Measurements from ENCODE around the gene GRID1. TPM values are rescaled to one million over a fixed set of nuclear protein-coding genes. Genes with fewer than 3 reads are reported as not detected.
A peak's percentile ranks its signal among the peaks of the same experiment; 100 is the strongest.

Gene GRID1
- total RNA-seq, 2 donors from 2014 or later = 0.31 to 1.0 TPM

DNA sequence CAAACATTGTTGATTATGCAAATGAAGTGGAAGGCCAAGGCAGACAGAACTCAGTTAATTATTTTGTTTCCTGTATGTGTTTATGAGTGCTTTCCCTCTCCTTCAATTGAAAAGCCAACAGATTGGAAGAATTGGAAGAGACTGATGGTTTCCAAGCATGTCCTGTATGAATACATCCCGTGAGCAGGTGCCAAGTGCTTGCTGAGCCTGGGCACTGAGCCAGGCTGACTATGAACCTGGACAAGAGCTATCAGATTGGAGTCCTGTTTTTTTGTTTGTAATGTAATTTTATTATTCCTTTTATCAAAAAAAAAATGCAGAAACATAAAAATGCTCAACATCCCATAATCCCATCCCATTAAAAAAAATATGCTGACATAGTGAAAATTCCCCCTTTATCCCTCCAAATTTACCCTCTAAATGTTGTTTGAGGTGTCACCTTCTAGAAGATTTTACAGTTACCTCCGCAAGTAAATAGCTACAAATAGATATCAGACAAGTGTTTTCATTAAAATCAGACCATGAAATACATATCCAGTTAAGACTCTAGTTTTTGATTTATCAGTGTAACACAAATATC lies 449.5 kb downstream of the GRID1 start:
- ATAC-seq (no peak), DNase-seq (peak in 1 of 2 donors; percentile 16)
- intact Hi-C loops (cut with DNase I, micrococcal nuclease) = no loop called here

DNA sequence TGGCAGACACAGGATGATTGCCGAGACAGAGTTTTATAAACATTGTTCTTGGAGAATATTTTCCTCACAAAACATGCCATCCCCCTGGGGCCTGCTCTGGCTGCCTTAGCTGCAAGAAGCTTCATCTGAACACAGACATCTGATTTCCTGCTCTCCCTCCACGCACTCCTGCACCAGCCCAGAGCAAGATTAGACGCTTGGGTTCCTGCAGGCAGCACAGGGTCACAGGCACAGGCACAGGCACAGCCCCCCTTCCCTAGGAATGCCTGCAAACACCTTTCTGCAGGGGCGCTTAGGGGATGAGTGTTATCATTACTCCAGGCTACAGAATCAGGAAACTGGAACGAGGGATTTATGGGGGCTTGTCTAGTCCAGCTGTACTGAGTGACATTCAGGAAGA lies 450.3 kb downstream of the GRID1 start:
- intact Hi-C loops (cut with DNase I, micrococcal nuclease) = no loop called here
- DNase-seq = no peak

DNA sequence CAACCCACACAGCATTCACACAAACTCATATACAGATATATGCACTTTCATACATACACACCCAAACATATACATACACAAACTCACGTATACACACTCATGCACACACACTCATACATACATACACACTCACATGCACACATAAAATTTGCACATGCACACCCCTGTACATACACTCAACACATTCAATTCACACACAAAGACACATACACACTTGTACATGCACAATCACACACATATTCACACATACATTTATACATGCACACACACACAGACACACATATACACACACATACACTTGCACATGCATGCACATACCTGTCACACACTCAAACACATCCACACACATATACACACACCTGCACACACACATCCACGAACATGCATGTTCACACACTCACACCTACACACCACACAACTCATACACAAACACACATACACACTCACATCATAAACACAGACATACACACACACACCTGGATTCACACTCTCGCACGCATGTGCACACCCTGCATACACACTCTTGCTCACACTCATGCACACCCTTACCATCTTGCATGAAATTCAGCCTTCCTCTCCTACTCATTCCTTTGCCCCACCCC lies 451.2 kb downstream of the GRID1 start:
- DNase-seq (no peak), ATAC-seq (no peak)
- intact Hi-C loops (cut with DNase I, micrococcal nuclease) = no loop called here

More for the DNA sequence above, 450.3 kb downstream of the GRID1 start:
- no peak for ATAC-seq

DNA sequence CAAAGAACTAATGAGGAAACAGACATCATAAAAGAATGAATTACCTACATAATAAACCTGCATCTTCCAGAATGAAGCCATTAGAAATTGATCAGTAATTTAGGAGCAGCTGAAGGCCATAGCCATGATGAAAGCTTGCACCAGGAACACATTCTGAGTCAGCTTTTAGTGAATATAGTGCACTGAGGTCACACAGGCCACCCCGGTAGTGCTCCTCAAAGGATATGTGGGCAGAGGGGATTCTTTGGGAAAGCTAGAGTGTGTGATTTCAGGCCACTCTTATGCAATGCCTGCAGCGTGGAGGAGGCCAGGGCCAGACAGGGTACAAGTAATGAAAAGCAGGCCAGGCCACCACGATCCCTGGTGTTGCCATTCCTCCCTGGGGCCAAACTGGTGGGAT lies 451.9 kb downstream of the GRID1 start:
- DNase-seq (no peak), ATAC-seq (no peak)
- intact Hi-C loops (cut with DNase I, micrococcal nuclease) = no loop called here

DNA sequence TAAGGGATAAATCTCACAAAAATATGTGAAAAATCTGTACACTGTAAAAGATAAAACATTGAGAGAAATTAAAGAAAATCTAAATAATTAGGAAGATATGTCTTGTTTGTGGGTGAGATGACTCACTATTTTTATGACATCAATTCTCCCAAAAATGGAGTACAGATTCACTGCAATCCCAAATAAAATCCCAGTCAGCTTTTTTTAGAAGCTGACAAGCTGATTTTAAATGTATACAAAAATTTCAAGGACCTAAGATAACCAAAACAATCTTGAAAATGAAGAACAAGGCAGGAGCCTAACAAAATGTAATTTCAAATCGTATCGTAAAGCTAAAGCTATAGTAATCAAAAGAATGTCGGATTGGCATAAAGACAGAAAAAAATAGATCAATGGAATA lies 458.1 kb downstream of the GRID1 start:
- intact Hi-C loops (cut with DNase I, micrococcal nuclease) = no loop called here
- no peak for DNase-seq
- no peak for ATAC-seq

DNA sequence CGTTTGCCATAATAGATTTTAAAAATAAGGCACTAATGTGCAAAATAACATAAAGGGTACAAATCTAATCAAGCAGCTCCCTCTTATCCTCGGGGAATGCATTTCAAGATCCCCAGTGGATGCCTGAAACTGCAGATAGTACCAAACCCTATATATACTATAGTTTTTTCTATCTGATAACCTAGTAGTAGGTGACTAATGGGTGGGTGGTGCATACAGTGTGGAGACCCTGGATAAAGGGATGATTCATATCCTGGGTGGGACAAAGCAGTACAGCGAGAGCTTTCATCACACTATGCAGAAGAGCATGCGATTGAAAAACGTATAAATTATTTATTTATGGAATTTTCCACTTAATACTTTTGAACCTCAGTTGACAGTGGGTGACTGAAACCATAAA lies 464.5 kb downstream of the GRID1 start:
- intact Hi-C loops (cut with DNase I, micrococcal nuclease) = no loop called here
- DNase-seq (no peak), ATAC-seq (no peak)

DNA sequence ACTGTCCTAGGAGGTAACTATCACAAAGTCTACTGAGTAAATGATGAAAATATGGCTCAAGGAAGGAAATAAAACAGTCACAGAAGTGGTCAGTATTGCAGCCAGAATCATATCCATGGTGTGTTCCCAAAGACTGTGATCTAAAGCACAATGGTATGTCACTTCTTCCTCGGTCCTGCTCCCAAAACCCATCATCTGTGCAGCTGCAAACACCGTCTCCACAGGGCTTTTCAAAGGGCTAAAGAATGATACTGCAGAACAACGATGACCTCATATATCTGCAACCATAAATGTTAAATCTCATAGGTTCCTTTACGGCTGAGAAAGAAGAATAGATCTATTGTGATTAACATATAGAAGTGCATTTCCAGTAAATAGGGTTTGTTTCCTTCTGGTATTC lies 465.0 kb downstream of the GRID1 start:
- DNase-seq (no peak), ATAC-seq (no peak)
- intact Hi-C loops (cut with DNase I, micrococcal nuclease) = no loop called here

DNA sequence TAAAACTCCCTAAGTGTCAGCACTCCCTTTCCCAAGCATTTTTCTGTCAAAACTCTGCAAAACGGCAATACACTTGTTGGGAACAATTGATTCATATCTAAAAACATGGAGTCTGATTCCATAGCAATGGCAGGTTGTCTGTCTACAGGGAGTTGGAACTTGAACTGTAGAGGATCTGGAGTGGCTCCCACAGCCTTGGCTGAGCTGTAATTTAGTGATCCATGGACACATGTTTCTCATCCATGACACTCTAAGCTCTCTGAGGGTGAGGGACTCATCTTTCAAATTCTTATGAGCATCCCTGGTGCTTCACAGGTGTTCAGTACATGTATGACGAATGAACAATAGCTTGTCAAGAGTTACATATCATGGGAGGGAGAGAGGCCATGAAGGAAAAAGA lies 466.1 kb downstream of the GRID1 start:
- ATAC-seq (no peak), DNase-seq (no peak)
- intact Hi-C loops (cut with DNase I, micrococcal nuclease) = no loop called here

DNA sequence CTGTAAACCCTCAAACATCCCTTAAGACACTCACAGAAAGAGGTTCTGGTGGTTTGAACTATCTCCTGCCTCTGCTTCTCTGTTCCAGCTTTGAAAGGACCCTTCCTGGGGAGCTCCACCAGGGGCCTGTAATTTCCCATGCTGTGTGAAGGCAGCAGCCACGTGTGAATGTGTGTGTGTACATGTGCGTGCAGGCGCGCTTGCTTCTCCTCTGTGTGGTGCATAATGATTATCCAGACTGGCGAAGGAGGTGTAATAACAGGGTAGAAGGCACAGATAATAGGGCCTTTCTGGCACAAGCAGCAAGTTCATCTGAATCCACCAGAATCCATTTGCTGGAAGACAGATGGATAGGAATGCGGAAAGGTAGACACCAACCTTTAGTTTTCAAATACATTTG lies 466.5 kb downstream of the GRID1 start:
- ATAC-seq = no peak
- DNase-seq = no peak
- intact Hi-C loops (cut with DNase I, micrococcal nuclease) = no loop called here

DNA sequence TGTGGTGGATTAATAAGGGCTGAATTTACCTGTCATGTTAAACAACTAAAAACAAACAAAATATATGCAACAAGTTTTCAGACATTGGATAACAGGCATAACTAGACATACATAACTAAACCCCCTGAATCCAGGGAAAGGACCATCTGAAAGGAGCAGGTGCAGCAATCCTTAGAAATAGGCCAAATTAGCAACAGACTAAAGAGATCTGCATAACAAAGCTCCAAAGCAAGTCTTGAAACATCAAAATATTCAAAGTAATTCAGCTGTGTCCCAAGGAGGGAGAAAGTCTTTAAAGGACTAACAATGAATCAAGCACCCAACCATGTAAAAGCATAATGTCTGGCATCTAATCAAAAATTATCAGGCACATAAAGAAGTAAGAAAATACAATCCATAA lies 475.1 kb downstream of the GRID1 start:
- intact Hi-C loops (cut with DNase I, micrococcal nuclease) = no loop called here
- no peak for DNase-seq
- no peak for ATAC-seq

DNA sequence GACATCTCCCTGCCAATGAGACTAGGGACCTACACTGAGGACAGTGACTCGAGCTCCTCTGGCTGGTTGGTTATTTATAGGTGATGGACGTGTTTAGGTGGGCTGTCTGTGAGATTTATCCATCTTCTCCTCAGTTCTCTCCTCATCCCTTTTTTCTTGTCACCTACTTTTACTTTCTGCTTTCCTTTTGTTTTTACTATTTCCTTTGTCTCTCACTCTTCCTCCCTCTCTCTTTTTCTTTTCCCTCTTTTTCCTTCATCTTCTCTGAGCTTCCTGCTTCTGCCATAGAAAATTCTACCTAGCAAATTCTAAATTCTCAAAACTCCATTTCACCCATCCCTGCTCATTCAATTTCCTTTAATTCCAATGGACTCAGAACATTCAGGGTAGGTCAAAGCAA lies 478.0 kb downstream of the GRID1 start:
- DNase-seq = no peak
- intact Hi-C loops (cut with DNase I, micrococcal nuclease) = no loop called here
- ATAC-seq = no peak

DNA sequence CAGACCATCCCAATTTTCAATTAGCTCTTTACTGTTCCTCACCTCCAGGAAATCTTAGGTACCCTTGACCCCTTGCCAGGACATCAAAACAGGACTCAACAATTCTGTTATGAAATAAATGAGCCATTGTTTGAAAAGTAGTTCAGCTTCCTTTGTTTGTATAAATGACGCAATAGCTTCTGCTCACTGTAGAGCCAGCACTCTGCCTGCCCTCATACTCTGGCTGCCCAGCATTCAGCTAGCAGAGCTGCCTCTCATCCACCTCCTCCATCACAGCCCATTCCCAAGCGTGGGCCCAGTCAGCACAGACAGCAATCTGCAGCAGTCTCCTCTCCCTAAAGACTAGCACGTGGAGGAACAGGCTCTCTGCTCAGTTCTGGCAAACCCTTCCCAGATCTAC lies 478.6 kb downstream of the GRID1 start:
- intact Hi-C loops (cut with DNase I, micrococcal nuclease) = no loop called here
- DNase-seq = no peak
- ATAC-seq = no peak

DNA sequence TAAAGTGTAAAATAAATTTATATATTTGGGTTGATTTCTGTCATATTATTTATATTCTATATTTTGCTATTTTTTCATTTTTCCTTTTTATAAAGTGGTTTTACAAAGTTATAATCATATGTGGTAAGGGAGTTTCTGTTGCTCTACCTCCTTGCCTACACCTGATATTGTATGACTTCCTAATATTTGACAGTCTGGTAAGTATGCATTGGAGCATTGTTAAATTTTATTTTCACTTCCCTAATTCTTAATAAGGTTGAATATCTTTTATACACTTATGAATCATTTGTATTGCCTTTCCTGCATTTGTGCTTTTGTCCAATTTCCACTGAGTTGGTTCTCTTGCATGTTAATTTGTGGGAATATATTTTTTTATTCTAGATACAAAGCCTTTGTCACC lies 492.4 kb downstream of the GRID1 start:
- no peak for DNase-seq
- ATAC-seq = no peak
- intact Hi-C loops (cut with DNase I, micrococcal nuclease) = no loop called here

DNA sequence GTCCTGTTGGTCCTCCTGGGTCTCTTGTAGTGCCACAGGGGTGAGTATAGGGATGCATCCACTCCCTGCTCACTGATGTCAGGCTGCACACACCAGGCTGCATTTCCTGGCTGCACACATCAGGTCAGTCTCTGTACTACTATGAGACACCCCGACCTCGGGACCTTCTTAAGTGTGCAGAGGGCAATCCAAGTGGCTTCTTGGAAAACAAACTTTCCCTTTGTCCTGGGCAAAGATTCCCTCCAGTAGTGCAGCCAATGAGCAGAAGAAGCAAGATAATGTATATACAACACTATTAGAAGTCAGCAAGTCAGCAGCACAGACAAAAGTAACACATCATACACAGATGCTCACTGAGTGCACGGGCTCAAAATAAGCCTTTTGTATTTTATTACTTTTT lies 493.5 kb downstream of the GRID1 start:
- intact Hi-C loops (cut with DNase I, micrococcal nuclease) = no loop called here
- ATAC-seq (no peak), DNase-seq (no peak)

DNA sequence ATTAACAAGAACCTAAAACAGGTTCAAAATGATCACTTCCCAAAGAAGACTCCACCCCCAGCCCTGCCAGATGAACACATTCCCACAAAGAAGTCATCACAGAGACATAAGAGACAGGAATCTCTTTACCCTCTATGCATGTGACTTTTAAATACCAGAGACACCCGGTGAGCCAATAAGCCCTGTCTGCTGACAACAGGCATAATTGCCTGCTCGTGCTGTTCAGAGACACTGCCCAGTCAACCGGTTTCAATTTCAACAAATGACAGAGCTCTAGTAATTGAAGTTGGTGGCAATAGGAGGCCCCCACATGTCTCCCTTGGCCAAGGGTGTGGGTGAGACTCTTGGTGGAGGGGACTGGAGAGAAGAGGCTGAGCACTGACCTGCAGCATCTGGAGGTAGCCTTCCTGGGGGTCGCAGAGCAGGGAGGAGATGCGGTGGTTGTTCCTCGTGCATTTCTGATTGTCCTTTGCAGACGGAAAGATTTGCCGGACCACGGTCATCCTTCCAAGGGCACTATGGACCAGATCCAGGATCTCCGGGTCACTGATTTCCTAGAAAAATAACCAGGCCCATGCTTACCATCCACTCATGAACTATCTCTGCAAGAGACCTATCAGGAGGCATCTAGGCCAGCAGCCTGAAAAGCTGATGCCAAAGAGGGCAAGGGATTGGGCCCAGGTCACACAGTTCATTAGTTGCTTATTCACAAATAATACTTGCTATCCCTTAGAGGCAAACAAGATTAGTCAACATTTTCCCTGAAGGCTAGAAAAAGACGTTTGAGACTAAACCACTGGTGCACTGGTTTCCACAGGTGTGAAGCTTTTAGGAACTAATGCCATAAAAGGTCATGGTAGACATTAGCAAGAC lies 497.7 kb downstream of the GRID1 start:
- DNase-seq = no peak
- intact Hi-C loops (cut with DNase I, micrococcal nuclease) = no loop called here
- ATAC-seq = no peak

DNA sequence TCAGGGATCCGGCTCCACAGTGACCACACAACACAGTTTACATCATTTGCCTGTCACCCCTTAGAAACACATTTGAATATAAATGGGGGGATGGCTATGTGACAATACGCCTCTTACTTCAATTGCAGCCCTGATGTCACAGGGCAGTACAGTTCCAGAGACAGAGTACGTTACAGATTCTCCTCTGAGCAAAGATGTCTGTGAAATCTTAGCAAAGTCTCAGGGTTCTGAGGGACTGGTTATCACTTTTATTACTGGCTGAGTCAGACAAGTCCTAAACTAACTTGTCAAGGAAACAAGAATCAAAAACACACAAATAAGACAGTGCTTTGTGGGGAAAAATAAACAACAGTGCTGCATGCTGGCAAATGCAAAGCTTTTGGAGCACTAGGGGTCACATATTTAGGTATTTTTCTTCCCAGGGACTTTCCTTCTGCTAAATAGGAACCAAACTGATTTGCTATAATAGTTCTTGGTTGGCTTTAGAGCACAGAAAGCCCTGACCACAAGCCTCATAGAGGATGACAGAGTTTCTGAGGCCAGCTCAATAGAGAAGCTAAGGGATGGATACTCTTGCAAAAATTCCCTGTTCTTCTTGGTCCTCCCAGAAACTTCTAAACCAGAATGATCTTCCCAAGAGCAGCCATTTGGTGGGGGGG lies 501.6 kb downstream of the GRID1 start:
- DNase-seq (no peak), ATAC-seq (no peak)
- intact Hi-C loops (cut with DNase I, micrococcal nuclease) = no loop called here

DNA sequence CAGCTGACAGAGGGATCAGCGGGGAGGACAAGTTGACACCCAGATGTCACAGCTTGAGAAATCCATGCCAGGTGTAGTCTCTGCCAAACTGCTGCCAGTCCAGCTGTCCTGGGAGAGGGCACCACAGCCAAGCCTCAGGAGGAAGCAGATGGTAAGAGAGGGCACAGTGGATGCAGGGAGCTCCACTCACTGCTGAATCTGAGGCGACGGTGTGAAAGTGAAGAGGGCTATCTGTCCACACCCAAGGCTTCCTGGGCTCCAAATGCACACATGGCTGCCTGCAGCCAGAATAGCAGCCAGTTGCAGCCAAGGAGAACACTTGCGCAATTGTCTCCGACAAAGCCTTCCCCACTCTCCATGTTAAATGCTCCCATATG lies 502.4 kb downstream of the GRID1 start:
- intact Hi-C loops (cut with DNase I, micrococcal nuclease) = no loop called here
- DNase-seq (no peak), ATAC-seq (no peak)

DNA sequence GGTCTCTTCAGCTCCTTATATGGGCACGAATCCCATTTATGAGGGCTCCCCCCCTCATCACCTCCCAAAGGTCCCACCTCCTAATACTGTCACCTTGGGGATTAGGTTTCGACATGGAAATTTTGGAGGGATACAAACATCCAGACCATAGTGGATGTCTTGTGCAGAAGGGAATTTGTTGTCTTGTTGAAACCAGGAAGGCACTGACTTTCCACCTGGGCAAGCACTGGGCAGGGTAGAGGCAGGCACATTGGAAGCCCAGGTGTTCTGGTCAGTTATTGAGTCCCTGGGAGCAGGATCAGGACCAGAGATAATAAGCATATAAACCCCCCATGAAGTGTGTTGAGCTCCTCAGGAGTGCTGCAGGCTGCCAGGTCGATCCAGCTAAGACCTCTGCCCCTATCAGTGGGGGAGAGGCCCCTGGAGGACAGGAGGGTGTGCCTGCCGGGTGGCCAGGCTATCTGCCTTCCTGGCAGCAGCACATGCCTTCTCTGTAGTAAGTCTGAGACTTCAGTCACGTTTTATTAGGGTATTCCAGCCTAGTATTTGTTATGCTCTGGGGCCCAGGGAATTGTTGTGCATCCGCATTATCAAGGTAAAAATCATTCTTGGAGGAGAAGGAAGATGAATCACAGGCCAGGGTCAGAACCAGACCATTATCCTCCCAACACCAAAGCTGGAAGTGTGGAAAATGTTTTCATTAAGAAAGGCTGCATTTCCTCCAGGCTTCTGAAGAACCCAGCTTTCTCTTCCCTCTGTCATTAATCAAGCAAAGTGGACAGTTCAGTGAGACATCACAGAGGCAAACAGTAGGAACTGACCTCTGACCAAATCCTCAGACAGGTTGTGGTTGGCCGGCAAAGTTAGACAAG lies 503.1 kb downstream of the GRID1 start:
- intact Hi-C loops (cut with DNase I, micrococcal nuclease) = no loop called here
- no peak for ATAC-seq
- no peak for DNase-seq

DNA sequence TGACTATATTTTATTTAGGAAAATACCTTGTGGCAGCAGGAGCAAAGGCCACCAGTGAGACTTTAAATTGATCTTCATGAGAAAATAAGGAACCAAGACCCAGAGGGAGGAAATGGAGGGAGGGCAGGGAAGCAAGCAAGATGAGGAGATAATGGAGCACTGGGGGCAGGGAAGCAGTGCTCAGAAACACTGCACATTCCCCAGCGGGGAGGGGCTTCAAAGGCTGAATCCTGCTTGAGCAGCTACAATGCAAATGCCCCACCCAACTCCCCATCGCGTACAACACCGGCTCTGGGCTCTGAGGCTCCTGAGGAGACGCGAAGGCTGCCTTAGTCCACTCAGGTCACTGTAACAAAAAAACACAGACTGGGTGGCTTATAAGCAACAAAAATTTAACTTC lies 503.8 kb downstream of the GRID1 start:
- DNase-seq = no peak
- intact Hi-C loops (cut with DNase I, micrococcal nuclease) = no loop called here
- no peak for ATAC-seq
